A549 (cell line): ENCODE measurements around the gene FOXO3. TPM values are rescaled to one million over a fixed set of nuclear protein-coding genes. Genes with fewer than 3 reads are reported as not detected.

Experiments used
- ATAC-seq, 2 experiments: fragments of 200-7000 bp in 1 of 2; fragments of >200 bp in 1 of 2; cut with Nextera tagmentation in 1 of 2; cut with Tn5 transposase in 1 of 2; 3 replicates each; pipeline versions ENCODE4 v1.8.0 to v1.9.1; 2018 to 2020; ENCODE audit warnings: mild to moderate bottlenecking in 1 of 2, moderate library complexity in 1 of 2
- CTCF ChIA-PET: fragments of 300-600 bp; sonication (Branson Sonifier 250); formaldehyde crosslinking; extraction: SDS; loops from one replicate; lab custom pipeline; 2021; ENCODE audit warnings: antibody characterized with exemption, inconsistent platforms; lab: Yijun Ruan, JAX
- POLR2A ChIA-PET: fragments of 350-600 bp; formaldehyde crosslinking; extraction: SDS; loops from one replicate; lab custom pipeline; 2021; ENCODE audit warnings: antibody characterized with exemption, inconsistent platforms; lab: Yijun Ruan, JAX
- DNase-seq, 2 experiments: peaks; one replicate each; pipeline versions ENCODE4 v3.0.0 to v3.0.0-alpha.2; 2011 to 2016; ENCODE audit warnings: low read depth in 1 of 2, low spot score in 1 of 2
- FAIRE-seq: peaks from 2 replicates; lab custom pipeline; 2011; peaks lifted over from hg19 to GRCh38; lab: Jason Lieb, UNC
- H3K27ac ChIP-seq, 2 experiments: fragments of >200 bp; sonication (Bioruptor Twin); formaldehyde crosslinking; 3 replicates each; pipeline ENCODE4 v1.5.1; 2016 to 2017
- H3K4me1 ChIP-seq: fragments of >200 bp; sonication (Bioruptor Twin); formaldehyde crosslinking; 3 replicates; pipeline ENCODE4 v1.6.1; 2016
- H3K4me2 ChIP-seq: fragments of >200 bp; sonication (Bioruptor Twin); formaldehyde crosslinking; 3 replicates; pipeline ENCODE4 v1.6.1; 2016
- H3K4me3 ChIP-seq: fragments of >200 bp; sonication (Bioruptor Twin); formaldehyde crosslinking; 3 replicates; pipeline ENCODE4 v1.5.1; 2016
- H3K9me3 ChIP-seq: fragments of >200 bp; sonication (Bioruptor Twin); formaldehyde crosslinking; 3 replicates; pipeline ENCODE4 v1.6.1; 2016
- ATOH8 ChIP-seq: fragments of 250-450 bp; sonication (Bioruptor Pico); IDR thresholded peaks from 2 replicates; pipeline ENCODE4 v1.5.0; 2020; ENCODE audit warnings: low read depth, mild to moderate bottlenecking, moderate library complexity
- CBX2 ChIP-seq: fragments of 200-600 bp; sonication (generic); IDR thresholded peaks from 2 replicates; pipeline ENCODE4 v1.6.1; 2016; ENCODE audit warnings: low read depth, mild to moderate bottlenecking, borderline replicate concordance
- CBX8 ChIP-seq: fragments of 200-600 bp; sonication (generic); IDR thresholded peaks from 2 replicates; pipeline ENCODE4 v1.6.1; 2016
- CEBPB ChIP-seq, 2 experiments: fragments of >200 bp in 1 of 2; sonication (Bioruptor Twin) in 1 of 2; formaldehyde crosslinking in 1 of 2; IDR thresholded peaks; 2 replicates each; pipeline ENCODE4 v1.6.1; 2012 to 2016
- CHD4 ChIP-seq: fragments of 200-600 bp; sonication (generic); IDR thresholded peaks from 2 replicates; pipeline ENCODE4 v1.6.1; 2016; ENCODE audit warnings: antibody characterized with exemption, mild to moderate bottlenecking, borderline replicate concordance
- FOSB ChIP-seq: fragments of 250-450 bp; sonication (Bioruptor Pico); IDR thresholded peaks from 2 replicates; pipeline ENCODE4 v1.5.0; 2020; ENCODE audit warnings: mild to moderate bottlenecking, moderate library complexity
- GATA3 ChIP-seq: IDR thresholded peaks from 2 replicates; pipeline ENCODE4 v1.6.1; 2012; ENCODE audit warnings: borderline replicate concordance
- HOXA7 ChIP-seq: fragments of 250-450 bp; sonication (Bioruptor Pico); IDR thresholded peaks from 2 replicates; pipeline ENCODE4 v1.5.0; 2020; ENCODE audit warnings: mild to moderate bottlenecking, moderate library complexity
- HOXB13 ChIP-seq: fragments of 250-450 bp; sonication (Bioruptor Pico); IDR thresholded peaks from 2 replicates; pipeline ENCODE4 v1.5.0; 2020; ENCODE audit warnings: low read depth, mild to moderate bottlenecking, moderate library complexity
- HOXB5 ChIP-seq: fragments of 250-450 bp; sonication (Bioruptor Pico); IDR thresholded peaks from 2 replicates; pipeline ENCODE4 v1.5.0; 2020; ENCODE audit warnings: mild to moderate bottlenecking, moderate library complexity
- JUNB ChIP-seq: fragments of >200 bp; sonication (Bioruptor Twin); formaldehyde crosslinking; IDR thresholded peaks from 2 replicates; pipeline ENCODE4 v1.6.1; 2016
- KDM5A ChIP-seq: fragments of 200-600 bp; sonication (generic); IDR thresholded peaks from 2 replicates; pipeline ENCODE4 v1.6.1; 2016; ENCODE audit warnings: antibody characterized with exemption, mild to moderate bottlenecking
- MYC ChIP-seq: IDR thresholded peaks from 2 replicates; pipeline ENCODE4 v1.6.1; 2012; ENCODE audit warnings: mild to moderate bottlenecking, inconsistent platforms, low read length, improper control_type of control experiment, borderline replicate concordance
- NFE2L2 ChIP-seq: fragments of 150-350 bp; conservative IDR thresholded peaks from 2 replicates; pipeline ENCODE4 v1.6.1; 2014; ENCODE audit warnings: low read length
- POLR2A ChIP-seq: IDR thresholded peaks from 2 replicates; pipeline ENCODE4 v1.6.1; 2012; ENCODE audit warnings: mild to moderate bottlenecking, low read length
- RAD21 ChIP-seq, 2 experiments: fragments of >200 bp in 1 of 2; sonication (Bioruptor Twin) in 1 of 2; formaldehyde crosslinking in 1 of 2; IDR thresholded peaks in 1 of 2; conservative IDR thresholded peaks in 1 of 2; 2 replicates in 1 of 2; 3 replicates in 1 of 2; pipeline ENCODE4 v1.6.1; 2012 to 2018; ENCODE audit warnings: inconsistent platforms in 1 of 2
- RARB ChIP-seq: fragments of 250-450 bp; sonication (Bioruptor Pico); IDR thresholded peaks from 2 replicates; pipeline ENCODE4 v1.8.0; 2021; ENCODE audit warnings: mild to moderate bottlenecking, moderate library complexity
- RCOR1 ChIP-seq: fragments of 150-350 bp; IDR thresholded peaks from 2 replicates; pipeline ENCODE4 v1.6.1; 2014; ENCODE audit warnings: antibody characterized with exemption, low read length, low read depth
- REST ChIP-seq: fragments of 200-600 bp; sonication (generic); IDR thresholded peaks from 2 replicates; pipeline ENCODE4 v1.6.1; 2016; ENCODE audit warnings: antibody characterized with exemption, mild to moderate bottlenecking, moderate library complexity
- SMC3 ChIP-seq: fragments of >200 bp; sonication (Bioruptor Twin); formaldehyde crosslinking; IDR thresholded peaks from 3 replicates; pipeline ENCODE4 v1.6.1; 2018; ENCODE audit warnings: inconsistent platforms
- SREBF2 ChIP-seq: fragments of 450-650 bp; IDR thresholded peaks from 2 replicates; pipeline ENCODE4 v1.6.1; 2014; ENCODE audit warnings: mild to moderate bottlenecking, moderate library complexity
- TFCP2L1 ChIP-seq: fragments of 250-450 bp; sonication (Bioruptor Pico); IDR thresholded peaks from 2 replicates; pipeline ENCODE4 v1.5.0; 2021; ENCODE audit warnings: mild to moderate bottlenecking
- TP53 ChIP-seq: fragments of 250-450 bp; sonication (Bioruptor Pico); IDR thresholded peaks from 2 replicates; pipeline ENCODE4 v1.5.0; 2021; ENCODE audit warnings: mild to moderate bottlenecking, moderate library complexity
- ZNF302 ChIP-seq: fragments of 250-450 bp; sonication (Bioruptor Pico); IDR thresholded peaks from 2 replicates; pipeline ENCODE4 v1.9.0; 2021; ENCODE audit warnings: inconsistent platforms, mild to moderate bottlenecking, moderate library complexity
- ZSCAN20 ChIP-seq: fragments of 250-450 bp; sonication (Bioruptor Pico); IDR thresholded peaks from 2 replicates; pipeline ENCODE4 v1.8.0; 2022; ENCODE audit warnings: mild to moderate bottlenecking, moderate library complexity
- WGBS: methylation state at CpG from one replicate; pipeline ENCODE4 v1.1.6; 2017; ENCODE audit errors: missing lambda C conversion rate; 5-methylcytosine and 5-hydroxymethylcytosine counted together
- polyA plus RNA-seq, 4 experiments: library from polyadenylated mRNA; depleted of rRNA in 3 of 4; stranded (reverse); fragments of >200 nt; fragmentation: RNase III in 1 of 4; extraction: RNeasy Plus Mini Kit Qiagen cat#74134 plus additional on column Dnase treatment in 1 of 4; gene quantifications; 2 replicates in 3 of 4; 3 replicates in 1 of 4; pipeline ENCODE4 v1.2.3, GENCODE V29; 2011 to 2017
- TF ChIP-seq, protein P1 (sequence below): fragments of 450-650 bp; IDR thresholded peaks from 2 replicates; pipeline ENCODE4 v1.6.1; 2014; ENCODE audit warnings: antibody characterized with exemption
- TF ChIP-seq, protein P2 (sequence below): fragments of 250-450 bp; sonication (Bioruptor Pico); IDR thresholded peaks from 2 replicates; pipeline ENCODE4 v1.5.0; 2021; ENCODE audit warnings: mild to moderate bottlenecking, moderate library complexity, borderline replicate concordance
- TF ChIP-seq, protein P3 (sequence below): IDR thresholded peaks from 2 replicates; pipeline ENCODE4 v1.6.1; 2012; ENCODE audit warnings: low read depth, borderline replicate concordance

FOXO3 gene
- polyA plus RNA-seq, 2 of the 4 experiments (the other 2 are of a cell fraction), result 4.6 to 7.5 TPM

GRCh38 chr6:108626777-108627176 lies 66.1 kb downstream of the FOXO3 start:
- whole genome bisulfite sequencing, result 100% methylated on average over 1 of the region's 2 CpGs
- Histone ChIP-seq H3K4me3 (no peak overlapping the region), H3K4me2 (no peak overlapping the region), H3K9me3 (no peaks in the 10 kb centered on the region), H3K4me1 (0 out of 3 replicates have a peak, but pooled peaks cover 3% of the 10 kb centered on the region), H3K27ac (no peak overlapping the region)
- TF ChIP-seq SREBF2 (no peak), CBX2 (no peak), JUNB (no peak), SMC3 (no peak), CEBPB (IDR thresholded peaks at IDR 0.05) (no peak), HOXA7 (CRISPR knock-in tag) (no peak), RARB (CRISPR knock-in tag) (no peak), FOSB (CRISPR knock-in tag) (no peak), CHD4 (no peak), POLR2A (no peak), HOXB5 (CRISPR knock-in tag) (no peak), HOXB13 (CRISPR knock-in tag) (no peak)
- TF ChIP-seq, protein P1, sequence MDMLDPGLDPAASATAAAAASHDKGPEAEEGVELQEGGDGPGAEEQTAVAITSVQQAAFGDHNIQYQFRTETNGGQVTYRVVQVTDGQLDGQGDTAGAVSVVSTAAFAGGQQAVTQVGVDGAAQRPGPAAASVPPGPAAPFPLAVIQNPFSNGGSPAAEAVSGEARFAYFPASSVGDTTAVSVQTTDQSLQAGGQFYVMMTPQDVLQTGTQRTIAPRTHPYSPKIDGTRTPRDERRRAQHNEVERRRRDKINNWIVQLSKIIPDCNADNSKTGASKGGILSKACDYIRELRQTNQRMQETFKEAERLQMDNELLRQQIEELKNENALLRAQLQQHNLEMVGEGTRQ, result no peak
- TF ChIP-seq, protein P2, sequence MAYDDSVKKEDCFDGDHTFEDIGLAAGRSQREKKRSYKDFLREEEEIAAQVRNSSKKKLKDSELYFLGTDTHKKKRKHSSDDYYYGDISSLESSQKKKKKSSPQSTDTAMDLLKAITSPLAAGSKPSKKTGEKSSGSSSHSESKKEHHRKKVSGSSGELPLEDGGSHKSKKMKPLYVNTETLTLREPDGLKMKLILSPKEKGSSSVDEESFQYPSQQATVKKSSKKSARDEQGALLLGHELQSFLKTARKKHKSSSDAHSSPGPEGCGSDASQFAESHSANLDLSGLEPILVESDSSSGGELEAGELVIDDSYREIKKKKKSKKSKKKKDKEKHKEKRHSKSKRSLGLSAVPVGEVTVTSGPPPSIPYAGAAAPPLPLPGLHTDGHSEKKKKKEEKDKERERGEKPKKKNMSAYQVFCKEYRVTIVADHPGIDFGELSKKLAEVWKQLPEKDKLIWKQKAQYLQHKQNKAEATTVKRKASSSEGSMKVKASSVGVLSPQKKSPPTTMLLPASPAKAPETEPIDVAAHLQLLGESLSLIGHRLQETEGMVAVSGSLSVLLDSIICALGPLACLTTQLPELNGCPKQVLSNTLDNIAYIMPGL, result no peak
- DNase-seq (no peak), FAIRE-seq (no peak), ATAC-seq (no peak)
- ChIA-PET POLR2A (no interaction called here), CTCF (no interaction called here)

DNA sequence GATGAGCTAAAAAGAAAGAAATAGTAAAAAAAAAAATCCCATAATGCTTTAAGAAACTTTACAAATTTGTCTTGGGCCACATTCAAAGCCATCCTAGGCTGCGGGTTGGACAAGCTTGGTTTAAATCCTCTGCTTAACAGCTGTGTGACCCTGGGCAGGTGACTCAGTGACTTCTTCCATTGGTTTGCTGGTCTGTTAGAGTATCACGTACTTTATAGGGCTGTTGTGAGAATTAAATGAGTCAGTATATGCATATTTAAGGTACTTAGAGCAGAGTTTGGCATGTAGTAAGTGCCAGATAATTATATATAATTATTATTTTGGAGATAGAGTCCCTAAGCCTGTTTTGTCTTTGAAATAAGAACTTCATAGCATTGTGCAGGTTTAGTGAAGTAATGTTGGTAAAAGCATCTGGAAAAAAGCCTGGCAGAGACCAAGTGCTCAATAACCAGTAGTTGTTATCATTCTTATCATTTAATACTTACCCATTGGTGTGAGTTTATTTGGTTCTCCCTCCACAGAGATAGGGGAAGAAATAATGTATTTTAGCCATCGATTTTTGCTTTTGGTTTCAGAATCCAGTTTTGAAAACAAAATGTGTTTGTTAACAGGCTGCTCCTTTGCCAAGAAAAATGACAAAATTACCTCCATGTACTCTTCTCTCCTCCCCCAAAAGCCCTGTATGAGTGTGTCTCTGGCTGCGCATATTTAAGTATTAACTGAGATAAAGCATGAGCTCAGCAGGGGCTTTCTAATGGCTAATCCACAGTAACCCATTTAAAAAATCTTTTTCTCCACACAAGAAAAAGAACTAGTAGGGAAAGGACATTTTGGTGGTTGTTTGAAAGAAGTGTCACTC lies 67.2 kb downstream of the FOXO3 start:
- FAIRE-seq, result no peak
- ATAC-seq, result no peak
- Histone ChIP-seq H3K4me3 (no peak overlapping the region), H3K4me2 (no peak overlapping the region), H3K9me3 (no peaks in the 10 kb centered on the region), H3K27ac (no peak overlapping the region), H3K4me1 (0 out of 3 replicates have a peak, but pooled peaks cover under 1% of the 10 kb centered on the region)
- WGBS, result 70% methylated on average over 4 of the region's 4 CpGs
- no peak for DNase-seq
- TF ChIP-seq RCOR1, result no peak
- TF ChIP-seq KDM5A, result no peak
- TF ChIP-seq REST, result no peak
- no peak for TF ChIP-seq TFCP2L1 (CRISPR knock-in tag)
- TF ChIP-seq ATOH8 (CRISPR knock-in tag), result no peak
- TF ChIP-seq, protein P2, result no peak
- TF ChIP-seq HOXB13 (CRISPR knock-in tag), result no peak
- no peak for TF ChIP-seq JUNB
- TF ChIP-seq TP53 (CRISPR knock-in tag), result no peak
- no peak for TF ChIP-seq MYC
- TF ChIP-seq, protein P3, sequence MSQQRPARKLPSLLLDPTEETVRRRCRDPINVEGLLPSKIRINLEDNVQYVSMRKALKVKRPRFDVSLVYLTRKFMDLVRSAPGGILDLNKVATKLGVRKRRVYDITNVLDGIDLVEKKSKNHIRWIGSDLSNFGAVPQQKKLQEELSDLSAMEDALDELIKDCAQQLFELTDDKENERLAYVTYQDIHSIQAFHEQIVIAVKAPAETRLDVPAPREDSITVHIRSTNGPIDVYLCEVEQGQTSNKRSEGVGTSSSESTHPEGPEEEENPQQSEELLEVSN, result no peak
- no peak for TF ChIP-seq RAD21 (conservative IDR thresholded peaks at IDR 0.05 in 1 of 2, IDR thresholded peaks at IDR 0.05 in 1 of 2)
- TF ChIP-seq GATA3, result no peak
- no peak for TF ChIP-seq NFE2L2
- no peak for TF ChIP-seq ZNF302 (CRISPR knock-in tag)
- no peak for TF ChIP-seq CBX2
- TF ChIP-seq CBX8, result no peak
- no peak for TF ChIP-seq ZSCAN20
- TF ChIP-seq RARB (CRISPR knock-in tag), result no peak
- CTCF ChIA-PET, result no interaction called here
- POLR2A ChIA-PET, result no interaction called here
